ENCODE measurements around the gene VAV1.
"Not testable (repeated sequence)": the region's sequence is repeated elsewhere in the genome, so short reads cannot be mapped to it uniquely, and the experiment has no call there.

DNA sequence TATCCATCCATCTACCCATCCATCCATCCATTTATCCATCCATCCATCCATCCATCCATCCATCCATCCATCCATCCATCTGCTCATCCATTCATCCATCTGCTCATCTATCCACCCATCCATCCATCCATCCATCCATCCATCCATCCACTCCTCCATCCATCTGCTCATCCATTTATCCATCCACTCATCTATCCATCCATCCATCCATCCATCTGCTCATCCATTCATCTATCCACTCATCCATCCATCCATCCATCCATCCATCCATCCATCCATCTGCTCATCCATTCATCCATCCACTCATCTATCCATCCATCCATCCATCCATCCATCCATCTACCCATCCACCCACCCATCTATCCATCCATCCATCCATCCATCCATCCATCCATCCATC lies 3.5 kb downstream of the VAV1 start:
- TF ChIP-seq POLR2AphosphoS5 (IDR thresholded peaks at IDR 0.05); TAF1 (IDR thresholded peaks at IDR 0.05; ENCODE audit: low read depth): not testable (repeated sequence)
